Right lobe of liver (tissue), 6 donors: Measurements from ENCODE around the gene STXBP2. TPM values are rescaled to one million over a fixed set of nuclear protein-coding genes. Genes with fewer than 3 reads are reported as not detected.
A peak's percentile ranks its signal among the peaks of the same experiment; 100 is the strongest.

Experiments used
- ATAC-seq, 4 donors: fragments of 200-7000 bp; cut with Tn5 transposase; one replicate each; pipeline ENCODE4 v1.9.1; 2020; ENCODE audit warnings: mild to moderate bottlenecking in 4 of 4, moderate library complexity in 4 of 4
- DNase-seq, 3 donors: peaks; one replicate each; pipeline ENCODE4 v3.0.0-alpha.2; 2020
- H3K27ac ChIP-seq, 3 donors: fragments of 200-600 bp; one replicate each; pipeline ENCODE4 v1.8.0; 2022
- H3K27me3 ChIP-seq, 2 donors: fragments of 200-600 bp; one replicate each; pipeline ENCODE4 v1.8.0; 2022
- H3K36me3 ChIP-seq, 4 donors: fragments of 200-600 bp; sonication (generic) in 1 of 4; one replicate each; pipeline versions ENCODE4 v1.5.1 to v1.8.0; 2017 to 2022; ENCODE audit warnings: control low read depth in 1 of 4
- H3K4me1 ChIP-seq, 4 donors: fragments of 200-600 bp; sonication (generic) in 1 of 4; one replicate each; pipeline versions ENCODE4 v1.5.1 to v1.8.0; 2017 to 2022; ENCODE audit warnings: control low read depth in 1 of 4
- H3K4me3 ChIP-seq, 3 donors: fragments of 200-600 bp; one replicate each; pipeline ENCODE4 v1.8.0; 2022
- H3K9me3 ChIP-seq, 4 donors: fragments of 200-600 bp; sonication (generic) in 1 of 4; one replicate each; pipeline versions ENCODE4 v1.5.1 to v1.8.0; 2017 to 2022; ENCODE audit warnings: control low read depth in 1 of 4
- CTCF ChIP-seq, 4 donors: fragments of 200-600 bp in 3 of 4; fragments of 450-650 bp in 1 of 4; IDR thresholded peaks; one replicate each; pipeline versions ENCODE4 v1.5.1 to v1.8.0; 2016 to 2022; ENCODE audit warnings: antibody characterized with exemption in 4 of 4, mild to moderate bottlenecking in 2 of 4
- POLR2A ChIP-seq: fragments of 450-650 bp; IDR thresholded peaks from one replicate; pipeline ENCODE4 v1.6.1; 2017; ENCODE audit warnings: antibody characterized with exemption, mild to moderate bottlenecking
- WGBS: methylation state at CpG from one replicate; pipeline ENCODE4 v1.1.6; 2018; ENCODE audit warnings: low coverage, low lambda C conversion rate; ENCODE audit not compliant: insufficient coverage; ENCODE audit errors: missing lambda C conversion rate; 5-methylcytosine and 5-hydroxymethylcytosine counted together
- intact Hi-C, 2 donors: fragments of 100-400 bp; cut with DNase I; formaldehyde crosslinking; loops; one replicate each; pipeline versions ENCODE4 v1.11.2 to v1.14.1; 2022
- total RNA-seq, 6 experiments: library from RNA; depleted of rRNA in 2 of 6; stranded (reverse); fragments of >200 nt in 2 of 6; fragmentation: NEBNext Ultra II Directional in 3 of 6; extraction: Animal tissue kit (Norgen Biotek cat#: 25700) in 3 of 6; gene quantifications; one replicate each; pipeline versions ENCODE4 v1.1.0 to v1.2.4, GENCODE V29; 2016 to 2023
- donor health status: DM: no; HTN: yes; CAD: no.
- donor health status: DM: no; HTN: no; CAD: no.
- donor health status: DM: no; HTN: no; CAD: no.
- donor health status: DM: no; HTN: yes; CAD: no.
- donor health status: DM: no; HTN: yes; CAD: no.

The STXBP2 gene
- total RNA-seq, 6 experiments from 2014 or later: 27.5 to 45.7 (median 39.1) TPM

GRCh38 chr19:7596211-7596937 is 40.5 kb upstream of the STXBP2 start:
- Histone ChIP-seq H3K4me3 (peak overlapping the region; percentile 55 to 71 (median 66)), H3K36me3 (no peaks in the 10 kb centered on the region), H3K9me3 (no peaks in the 10 kb centered on the region), H3K4me1 (peaks cover 0 to 9% (median 0%) of the 10 kb centered on the region in 4 donors), H3K27me3 (no peaks in the 10 kb centered on the region), H3K27ac (no peak overlapping the region)
- WGBS: 0% methylated on average over 6 of the region's 70 CpGs
- peak in 2 of 3 donors; percentile 19 to 45 for DNase-seq
- intact Hi-C loops: no loop called here
- peak; percentile 57 to 69 (median 60) for ATAC-seq
- no peak for TF ChIP-seq POLR2A
- TF ChIP-seq CTCF (IDR thresholded peaks at IDR 0.05): no peak

- H3K4me1 ChIP-seq: peaks cover 0 to 10% (median 5%) of the 10 kb centered on the region in 4 donors
- DNase-seq (peak in 1 of 3 donors; percentile 28), ATAC-seq (peak in 1 of 4 donors; percentile 69)
- no peaks in the 10 kb centered on the region for H3K27me3 ChIP-seq
- H3K27ac ChIP-seq: no peak overlapping the region
- TF ChIP-seq CTCF (IDR thresholded peaks at IDR 0.05): no peak
- no peaks in the 10 kb centered on the region for H3K36me3 ChIP-seq
- H3K9me3 ChIP-seq: no peaks in the 10 kb centered on the region
- H3K4me3 ChIP-seq: no peak overlapping the region
- intact Hi-C loops: no loop called here
- 58% methylated on average over 8 of the region's 9 CpGs for WGBS
These were observed 39.2 kb upstream of the STXBP2 start for GRCh38 chr19:7597689-7598088.

- Histone ChIP-seq H3K4me3 (no peak overlapping the region), H3K27me3 (no peaks in the 10 kb centered on the region), H3K36me3 (no peaks in the 10 kb centered on the region), H3K27ac (no peak overlapping the region), H3K9me3 (no peaks in the 10 kb centered on the region), H3K4me1 (peaks cover 0 to 15% (median 7%) of the 10 kb centered on the region in 4 donors)
- intact Hi-C loops: no loop called here
- 71% methylated on average over 4 of the region's 6 CpGs for WGBS
- TF ChIP-seq CTCF (IDR thresholded peaks at IDR 0.05) (no peak), POLR2A (no peak)
- DNase-seq: no peak
- no peak for ATAC-seq
These were observed 38.7 kb upstream of the STXBP2 start for GRCh38 chr19:7598180-7598579.

GRCh38 chr19:7600721-7601120 is 36.2 kb upstream of the STXBP2 start:
- intact Hi-C loops: no loop called here
- Histone ChIP-seq H3K27me3 (no peaks in the 10 kb centered on the region), H3K4me3 (no peak overlapping the region), H3K36me3 (no peaks in the 10 kb centered on the region), H3K27ac (no peak overlapping the region), H3K4me1 (peaks cover 0 to 16% (median 7%) of the 10 kb centered on the region in 4 donors), H3K9me3 (no peaks in the 10 kb centered on the region)
- ATAC-seq (no peak), DNase-seq (no peak)
- no peak for TF ChIP-seq CTCF (IDR thresholded peaks at IDR 0.05)
- TF ChIP-seq POLR2A: no peak
